KG1 (cell line): ENCODE measurements around the gene PARPBP.
"Not testable (repeated sequence)": the region's sequence is repeated elsewhere in the genome, so short reads cannot be mapped to it uniquely, and the experiment has no call there.

Experiments
- DNase-seq: peaks from one replicate; lab custom pipeline; 2025; lab: John Stamatoyannopoulos, UW

Gene PARPBP

DNA sequence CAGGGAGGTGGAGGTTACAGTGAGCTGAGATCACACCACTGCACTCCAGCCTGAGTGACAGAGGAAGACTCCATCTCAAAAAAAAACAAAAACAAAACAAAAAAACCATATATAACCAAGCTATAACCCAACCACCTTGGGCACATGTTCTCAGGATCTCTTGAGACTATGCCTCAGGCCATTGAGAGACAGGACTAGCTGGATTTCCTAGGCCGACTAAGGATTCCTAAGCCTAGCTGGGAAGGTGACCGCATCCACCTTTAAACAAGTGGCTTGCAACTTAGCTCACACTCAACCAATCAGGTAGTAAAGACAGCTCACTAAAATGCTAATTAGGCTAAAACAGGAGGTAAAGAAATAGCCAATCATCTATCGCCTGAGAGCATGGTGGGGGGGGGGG is 35.2 kb downstream of the PARPBP start:
- DNase-seq: not testable (repeated sequence)

DNA sequence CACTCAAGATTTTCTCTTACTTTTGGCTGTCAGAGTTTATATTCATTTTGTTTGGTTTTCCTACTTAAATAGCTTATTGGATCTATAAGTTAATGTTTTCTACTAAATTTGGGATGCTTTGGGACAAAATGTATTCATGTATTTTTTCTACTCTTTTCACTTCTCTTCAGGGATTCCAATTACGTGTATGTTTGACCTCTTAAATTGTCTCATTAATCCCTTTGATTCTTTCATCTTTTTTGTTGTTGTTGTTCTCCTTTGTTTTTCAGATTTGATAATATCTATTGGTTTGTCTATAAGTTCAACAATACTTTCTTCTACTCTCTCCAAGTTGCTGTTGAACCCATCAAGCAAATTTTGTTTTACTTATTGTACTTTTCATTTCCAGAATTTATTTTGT is 43.4 kb downstream of the PARPBP start:
- DNase-seq: no peak

DNA sequence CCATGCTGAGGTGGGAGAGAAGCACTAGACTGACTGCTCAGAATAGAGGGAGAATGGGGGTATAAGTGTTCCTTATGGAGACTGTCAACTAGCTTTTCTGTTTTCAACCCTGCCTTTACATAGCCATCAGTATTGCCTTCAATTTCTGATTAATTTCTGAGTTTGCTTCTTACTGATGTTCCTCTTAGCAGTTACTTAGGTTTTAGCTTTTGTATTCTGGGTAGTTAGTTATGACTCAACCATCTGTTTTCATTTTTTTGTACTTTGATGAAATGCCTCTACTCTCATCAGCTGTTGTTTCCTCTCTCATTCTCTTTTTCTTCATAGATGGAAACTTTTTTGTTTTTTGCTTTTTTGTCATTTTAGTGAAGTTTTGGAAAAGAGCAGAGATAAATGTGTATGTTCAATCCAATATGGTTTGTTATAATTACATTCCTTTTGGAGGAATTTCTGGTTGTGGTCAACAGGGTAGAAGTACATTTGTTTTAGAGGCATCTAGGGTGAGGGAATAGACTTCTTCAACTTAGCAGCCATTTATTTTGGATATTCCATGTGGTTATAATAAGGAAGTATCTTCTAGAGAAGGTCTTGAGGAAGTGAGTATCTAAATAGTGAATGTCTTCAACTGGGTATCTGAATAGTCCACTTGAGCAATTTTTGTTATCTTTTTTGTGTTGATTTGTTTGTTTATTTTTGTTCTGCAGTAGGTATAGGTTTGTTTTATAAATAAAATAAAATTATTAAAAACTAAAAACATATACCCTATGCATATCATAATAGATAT is 48.0 kb downstream of the PARPBP start:
- no peak for DNase-seq

DNA sequence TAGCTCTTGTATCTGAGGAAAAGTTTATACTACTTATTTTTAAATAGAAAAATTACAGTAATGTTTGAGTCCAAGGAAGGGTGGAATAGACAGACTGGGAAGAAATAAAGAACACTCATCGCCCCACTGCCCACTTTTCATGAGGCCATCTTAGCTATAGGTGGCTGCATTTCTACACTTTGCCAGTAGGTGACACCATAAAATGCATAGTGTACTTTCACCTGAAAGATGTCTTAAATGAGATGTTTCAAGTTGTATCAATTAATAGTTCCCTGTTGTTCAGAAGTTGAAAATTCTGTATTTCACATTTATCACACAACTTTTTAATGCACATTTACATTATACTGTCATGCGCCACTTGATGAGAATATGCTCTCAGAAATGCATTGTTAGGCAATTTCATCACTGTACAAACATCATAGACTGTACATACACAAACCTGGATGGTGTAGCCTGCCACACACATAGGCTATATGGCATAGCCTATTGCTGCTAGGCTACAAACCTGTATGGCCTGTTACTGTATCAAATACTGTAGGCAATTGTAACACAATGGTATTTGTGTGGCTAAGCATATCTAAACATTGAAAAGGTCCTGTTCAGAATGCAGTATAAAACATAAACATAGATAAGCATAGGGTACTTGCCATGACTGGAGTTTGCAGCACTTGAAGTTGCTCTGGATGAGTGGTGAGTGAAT is 50.1 kb downstream of the PARPBP start:
- no peak for DNase-seq

DNA sequence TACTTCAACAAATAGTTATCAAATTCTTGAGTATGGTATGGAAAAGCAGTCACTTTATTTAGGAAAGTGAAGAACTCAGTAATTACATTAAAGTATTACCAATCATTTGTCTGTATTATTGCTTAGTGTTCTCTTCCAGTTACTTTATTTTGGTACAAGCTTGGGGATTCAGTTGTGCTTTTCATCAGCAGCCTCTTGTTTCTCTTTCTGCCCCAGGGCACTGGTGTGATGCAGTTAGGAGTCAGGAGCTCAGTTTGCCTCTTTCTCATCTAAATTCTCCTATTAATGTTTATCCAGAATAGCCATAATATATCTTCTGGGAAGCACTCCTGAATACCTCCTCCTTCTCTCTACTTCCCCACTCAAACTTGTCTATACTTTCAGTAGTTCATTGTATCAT is 52.0 kb downstream of the PARPBP start:
- DNase-seq: no peak

DNA sequence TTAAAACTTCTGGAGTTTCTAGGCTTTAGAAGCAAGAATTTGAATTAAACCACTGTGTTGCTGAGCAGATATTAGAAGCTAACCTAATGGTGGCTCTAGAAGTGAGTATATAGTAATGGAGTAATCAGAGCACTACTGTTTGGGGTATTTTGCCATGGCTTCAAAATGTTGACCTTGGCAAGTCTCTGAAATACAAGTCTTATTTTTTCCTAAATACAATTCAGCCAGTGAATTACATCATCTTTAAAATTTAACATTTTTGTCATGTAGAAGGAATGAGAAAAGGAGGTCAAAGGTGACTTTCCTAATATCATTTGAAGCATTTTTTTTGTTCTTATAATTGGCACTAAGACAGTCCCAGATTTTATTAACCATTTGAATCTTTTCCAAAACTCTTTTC is 52.5 kb downstream of the PARPBP start:
- DNase-seq: no peak

DNA sequence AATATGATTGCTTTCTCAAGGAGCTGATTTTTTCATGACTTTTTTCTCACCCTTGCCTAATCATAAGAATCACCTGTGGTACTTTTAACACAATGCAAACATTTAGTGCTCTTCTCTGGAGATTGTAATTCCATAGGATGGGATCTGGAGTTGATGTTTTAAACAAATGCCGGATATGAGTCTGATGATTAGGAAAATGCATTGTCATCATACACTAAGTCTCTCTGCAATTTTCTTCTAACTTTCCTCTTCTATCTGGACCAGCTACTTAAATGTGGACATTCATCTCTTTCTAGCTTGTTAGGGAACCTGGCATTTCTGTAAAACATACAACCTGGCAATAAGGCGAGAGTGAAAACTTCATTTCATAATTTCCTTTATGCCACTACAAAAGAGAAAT is 54.1 kb downstream of the PARPBP start:
- DNase-seq: no peak

DNA sequence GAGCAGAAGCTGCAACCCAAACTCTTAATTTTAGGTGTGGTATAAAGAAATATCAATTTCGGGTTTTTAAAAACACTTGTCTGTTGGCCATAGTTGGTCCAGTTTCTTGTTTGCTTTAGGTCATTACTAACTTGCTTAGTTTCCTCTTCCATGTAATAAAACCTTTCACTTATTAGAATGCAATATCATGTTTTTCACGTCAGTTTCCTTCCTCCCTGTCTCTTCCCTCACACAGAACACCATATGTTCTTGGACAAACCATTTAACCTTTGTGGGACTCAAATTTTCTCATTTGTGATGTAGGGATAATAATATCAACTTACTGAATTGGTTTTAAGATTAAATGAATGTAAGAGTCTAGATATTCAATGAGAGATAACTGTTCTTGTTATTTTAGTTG is 54.8 kb downstream of the PARPBP start:
- DNase-seq: no peak

DNA sequence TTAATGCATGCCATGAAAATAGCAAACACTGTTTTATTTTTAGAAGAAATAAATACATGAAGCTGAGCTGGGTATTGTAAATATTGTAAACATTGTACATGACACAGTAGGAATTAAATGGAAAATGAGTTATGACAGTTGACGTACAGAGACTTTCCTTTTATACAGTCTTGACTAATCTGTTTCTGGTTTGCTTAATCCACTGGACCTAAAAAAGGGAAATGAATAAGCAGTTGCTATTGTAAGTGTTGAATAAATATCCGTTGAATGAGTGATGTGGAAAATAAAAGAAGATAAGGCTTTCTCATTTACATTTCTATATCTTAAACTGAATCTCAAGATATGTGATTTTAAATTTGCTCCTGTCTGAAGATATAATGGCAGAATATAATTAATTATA is 62.7 kb downstream of the PARPBP start:
- no peak for DNase-seq

DNA sequence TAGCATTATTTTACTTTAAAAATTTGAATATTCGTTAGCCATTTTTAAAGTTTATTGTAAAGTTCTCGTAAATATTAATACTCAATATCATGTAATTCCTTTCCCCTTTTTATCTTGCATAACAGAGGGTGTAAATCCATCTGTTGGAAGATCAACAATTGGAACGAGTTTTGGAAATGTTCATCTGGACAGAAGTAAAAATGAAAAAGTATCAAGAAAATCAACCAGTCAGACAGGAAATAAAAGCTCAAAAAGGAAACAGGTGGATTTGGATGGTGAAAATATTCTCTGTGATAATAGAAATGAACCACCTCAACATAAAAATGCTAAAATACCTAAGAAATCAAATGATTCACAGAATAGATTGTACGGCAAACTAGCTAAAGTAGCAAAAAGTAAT is 75.8 kb downstream of the PARPBP start:
- no peak for DNase-seq

DNA sequence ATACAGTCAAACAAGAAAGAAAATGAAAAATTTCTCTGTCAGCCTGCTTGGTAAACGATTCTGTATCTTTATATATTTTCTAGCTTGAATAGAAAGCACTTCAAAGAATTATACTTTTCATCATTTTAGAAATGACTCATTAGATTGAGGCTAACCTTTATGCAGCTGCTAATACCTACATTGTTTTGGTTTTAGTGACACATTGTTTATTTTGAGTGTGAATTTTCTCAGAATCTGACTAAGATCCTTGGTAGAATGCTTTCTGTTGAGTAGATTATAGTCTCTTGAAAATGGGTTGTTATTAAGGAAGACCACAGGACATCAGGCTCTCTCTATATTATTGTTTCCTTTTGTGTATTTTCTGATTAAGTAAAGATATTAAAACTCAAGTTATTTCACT is 77.8 kb downstream of the PARPBP start, which contains the start of gene PMCH:
TSS of gene PMCH (minus strand) at position 45 of the 400 bp plus-strand sequence. CDS start 63 bp downstream, outside the sequence.
- no peak for DNase-seq

DNA sequence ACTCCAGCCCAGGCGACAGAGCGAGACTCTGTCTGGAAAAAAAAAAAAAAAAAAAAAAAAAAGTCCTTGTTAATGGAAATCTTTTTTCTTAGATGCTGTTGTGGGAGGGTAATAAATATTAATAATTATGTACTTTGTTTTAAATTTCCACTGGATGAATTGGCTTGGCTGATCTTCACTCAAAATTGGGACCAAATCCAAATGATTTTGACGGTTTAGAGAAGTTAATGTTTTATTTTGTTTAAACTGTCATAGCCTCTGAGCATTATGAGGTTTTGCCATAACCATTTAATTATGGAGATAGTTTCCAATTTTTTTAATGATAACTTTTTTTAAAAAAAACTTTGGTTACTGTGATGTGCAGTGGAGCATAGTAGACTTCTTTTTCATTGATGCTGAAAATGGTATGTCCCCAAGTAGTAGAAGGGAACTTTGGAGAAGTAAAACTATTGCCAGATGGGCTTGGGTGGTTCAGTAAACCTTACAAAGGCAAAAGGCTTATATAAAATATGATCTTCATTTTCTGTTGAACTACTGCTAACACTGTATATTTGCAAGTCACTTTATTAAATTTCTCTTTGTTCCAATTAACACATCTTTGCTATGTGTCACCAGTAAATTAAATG is 81.6 kb downstream of the PARPBP start:
- no peak for DNase-seq

DNA sequence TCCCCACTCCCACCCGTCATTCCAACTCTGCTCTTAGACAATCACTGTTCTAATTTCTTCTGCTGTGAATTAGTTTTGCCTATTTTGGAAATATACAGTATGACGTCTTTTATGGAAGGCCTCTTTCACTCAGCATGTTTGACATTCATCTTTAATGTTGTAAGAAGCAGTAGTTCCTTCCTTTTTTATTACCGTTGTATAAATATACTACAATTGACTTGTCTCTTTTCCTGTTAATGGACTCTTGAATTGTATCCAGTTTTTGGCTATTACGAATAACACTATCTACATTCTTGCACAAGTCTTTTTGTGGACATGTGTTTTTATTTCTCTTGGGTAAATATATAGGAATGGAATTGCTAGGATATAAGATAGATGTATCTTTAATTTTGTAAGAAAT is 82.6 kb downstream of the PARPBP start:
- DNase-seq: no peak

DNA sequence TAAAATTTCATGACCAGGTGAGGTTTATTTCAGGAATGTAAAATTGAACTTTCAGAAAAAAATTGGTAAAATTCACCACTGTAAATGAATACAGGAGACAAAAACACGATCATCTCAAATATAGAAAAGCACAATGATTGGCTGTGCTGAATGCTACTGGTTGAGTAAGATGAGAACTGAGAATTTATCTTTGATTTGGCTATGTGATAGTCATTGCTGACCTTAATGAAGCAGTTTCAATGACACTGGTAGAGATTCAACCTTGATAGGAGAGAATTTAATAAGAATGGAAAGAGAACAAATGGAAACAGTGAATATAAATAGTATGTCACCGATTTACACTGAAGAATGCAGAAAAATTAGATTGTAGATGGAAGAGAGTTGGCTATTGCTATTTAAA is 84.0 kb downstream of the PARPBP start:
- no peak for DNase-seq

DNA sequence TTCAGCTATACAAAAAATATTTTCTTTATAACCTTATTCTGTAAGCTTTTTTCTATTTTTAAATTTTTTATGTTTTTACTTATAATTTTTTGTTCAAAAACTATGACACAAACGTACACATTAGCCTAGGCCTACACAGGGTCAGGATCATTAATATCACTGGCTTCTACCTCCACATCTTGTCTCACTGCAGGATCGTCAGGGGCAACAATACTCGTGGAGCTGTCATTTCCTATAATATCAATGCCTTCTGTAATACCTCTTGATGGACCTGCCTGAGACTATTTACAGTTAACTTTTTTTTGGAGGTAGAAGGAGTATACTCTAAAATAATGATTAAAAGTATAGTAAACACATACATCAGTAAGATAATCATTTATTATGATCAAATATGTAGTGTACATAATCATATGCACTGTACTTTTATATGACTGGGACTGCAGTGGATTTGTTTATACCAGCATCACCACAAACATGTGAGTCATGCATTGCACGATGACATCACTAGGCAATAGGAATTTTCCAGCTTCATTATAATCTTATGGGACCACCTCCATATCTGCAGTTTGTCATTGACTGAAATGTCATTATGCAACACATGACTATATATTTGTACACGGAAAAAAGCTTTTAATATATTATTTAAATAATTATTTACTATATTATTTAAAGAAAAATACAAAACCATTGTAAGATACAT is 96.2 kb downstream of the PARPBP start:
- no peak for DNase-seq

DNA sequence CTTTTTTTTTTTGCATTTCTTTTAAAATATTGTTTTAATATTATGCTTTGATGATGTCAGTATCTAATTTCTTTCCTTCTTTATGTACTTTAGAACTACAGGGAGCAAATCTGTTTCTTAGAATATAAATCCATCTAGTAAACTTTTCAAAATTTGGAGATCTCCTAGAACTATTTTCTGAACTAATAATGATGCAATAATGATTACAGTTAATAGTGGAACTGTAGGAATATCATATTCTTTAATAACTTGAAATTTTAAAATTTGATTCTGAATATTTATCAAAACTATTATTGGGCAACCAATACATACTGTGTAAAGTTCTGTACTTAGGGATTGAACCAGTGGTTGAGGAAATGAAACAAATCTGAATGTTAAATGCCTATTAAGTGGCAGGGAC is 100.8 kb downstream of the PARPBP start:
- DNase-seq: no peak

DNA sequence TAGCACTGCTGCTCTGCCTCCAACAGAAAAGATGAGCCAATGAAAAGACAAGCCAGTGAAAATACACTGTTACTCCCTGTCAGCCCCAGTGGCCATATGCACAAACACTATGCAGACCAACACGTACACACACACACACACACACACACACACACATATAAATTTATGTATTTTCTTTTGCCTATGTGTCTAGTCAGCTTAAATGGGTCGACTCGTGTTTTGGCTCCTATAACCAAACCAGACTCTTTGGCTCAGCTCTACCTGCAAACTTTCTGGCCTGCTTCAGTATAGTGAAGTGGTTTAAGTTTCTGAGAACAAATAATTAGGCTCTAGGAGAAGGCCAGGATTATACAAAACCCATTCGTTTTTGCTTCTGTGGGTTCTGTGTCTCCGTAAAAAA is 108.0 kb downstream of the PARPBP start:
- DNase-seq: no peak

DNA sequence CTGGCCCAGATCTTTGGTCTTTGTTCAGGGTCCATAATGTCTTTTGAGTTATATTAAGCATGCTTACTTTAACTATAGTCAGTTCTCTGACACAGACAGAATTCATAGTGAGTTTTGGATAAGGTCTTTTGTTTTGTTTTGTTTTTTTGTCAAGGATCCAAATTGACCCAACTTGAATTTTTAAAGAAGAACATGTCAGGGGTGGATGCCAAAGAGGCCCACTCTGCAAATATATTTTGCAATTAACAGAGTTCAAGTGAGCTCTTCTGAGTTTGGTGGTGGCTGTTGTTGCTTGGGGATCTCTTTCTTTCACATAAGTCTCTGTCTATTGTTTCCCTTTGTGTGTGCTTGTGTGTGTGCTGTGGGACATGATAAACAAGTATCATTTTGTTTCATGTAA is 112.1 kb downstream of the PARPBP start:
- no peak for DNase-seq

DNA sequence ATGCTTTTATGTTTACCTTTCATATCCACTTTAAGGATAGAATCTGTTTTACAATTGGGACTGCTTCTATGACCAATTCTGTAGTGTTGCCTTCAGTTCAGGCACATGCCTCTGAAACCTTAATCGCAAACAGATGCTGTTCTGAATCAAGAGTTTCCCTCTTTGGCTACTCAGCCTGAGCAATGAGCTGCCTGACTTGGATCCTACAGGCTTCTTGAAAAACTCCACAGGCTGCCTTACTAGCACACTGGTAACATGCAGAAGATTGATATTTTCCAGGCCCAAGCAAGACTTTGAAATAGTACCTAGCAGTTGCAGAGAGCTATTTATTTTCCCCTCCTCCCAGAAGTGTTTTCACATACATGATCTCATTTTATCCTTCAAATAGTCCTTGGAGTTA is 112.5 kb downstream of the PARPBP start:
- DNase-seq: no peak

DNA sequence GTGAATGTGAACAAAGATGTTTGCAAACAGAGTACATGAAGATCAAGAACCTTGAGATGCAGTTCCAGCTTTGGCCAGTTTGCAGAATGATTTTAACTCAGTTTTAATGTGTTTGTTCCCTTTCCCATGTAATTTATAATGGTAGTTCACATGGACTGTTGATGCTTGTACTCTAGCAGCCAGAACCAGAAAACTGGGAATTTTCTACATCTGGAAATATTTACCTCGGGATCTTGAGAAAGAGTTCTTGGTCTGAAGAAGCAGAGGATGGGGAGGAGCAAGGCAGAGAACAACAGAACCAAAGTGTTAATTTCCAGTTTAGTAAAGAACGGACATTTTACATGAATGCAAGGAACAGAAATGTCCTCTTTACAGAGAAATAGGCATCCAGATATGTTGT is 114.6 kb downstream of the PARPBP start:
- DNase-seq: no peak

DNA sequence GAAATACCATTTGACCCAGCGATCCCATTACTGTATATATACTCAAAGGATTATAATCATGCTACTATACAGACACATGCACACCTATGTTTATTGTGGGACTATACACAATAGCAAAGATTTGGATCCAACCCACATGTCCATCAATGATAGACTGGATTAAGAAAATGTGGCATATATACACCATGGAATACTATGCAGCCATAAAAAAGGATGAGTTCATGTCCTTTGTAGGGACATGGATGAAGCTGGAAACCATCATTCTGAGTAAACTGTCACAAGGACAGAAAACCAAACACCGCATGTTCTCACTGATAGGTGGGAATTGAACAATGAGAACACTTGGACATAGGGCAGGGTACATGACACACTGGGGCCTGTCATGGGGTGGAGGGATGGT is 120.9 kb downstream of the PARPBP start:
- not testable (repeated sequence) for DNase-seq
